Thoracic aorta (tissue), 2 donors: Measurements from ENCODE around the gene OR51F1. TPM values are rescaled to one million over a fixed set of nuclear protein-coding genes. Genes with fewer than 3 reads are reported as not detected.

ENCODE experiments used
- total RNA-seq, 2 donors: library from RNA; depleted of rRNA; stranded (reverse); fragments of >200 nt; gene quantifications; one replicate each; pipeline versions ENCODE4 v1.1.0 to v1.2.3, GENCODE V29; 2016

OR51F1 gene
- total RNA-seq, 2 donors from 2014 or later = not detected

Other genes starting within 250 kb of the OR51F1 start
- not detected for gene OR52M1, start 224.7 kb downstream of the OR51F1 start, total RNA-seq
- gene OR52I2, start 188.2 kb downstream of the OR51F1 start, total RNA-seq = not detected
- not detected for gene OR52I1, start 175.9 kb downstream of the OR51F1 start, total RNA-seq
- gene TRIM68, start 161.7 kb downstream of the OR51F1 start, total RNA-seq = 10 to 100 TPM; 16.0 to 25.4 TPM
- gene OR51D1, start 132.5 kb downstream of the OR51F1 start, total RNA-seq = not detected
- under 1 TPM in 1 of 2 donors, not detected in 1; 0.21 TPM for gene OR51E1, start 126.0 kb downstream of the OR51F1 start, total RNA-seq
- not detected for gene OR51E2, start 72.1 kb downstream of the OR51F1 start, total RNA-seq
- not detected for gene MMP26, start 65.2 kb downstream of the OR51F1 start, total RNA-seq
- gene OR52R1, start 34.4 kb upstream of the OR51F1 start, total RNA-seq = not detected
- gene OR51F2, start 51.4 kb upstream of the OR51F1 start, total RNA-seq = not detected
- gene OR51S1, start 79.3 kb upstream of the OR51F1 start, total RNA-seq = not detected
- gene OR51T1, start 112.0 kb upstream of the OR51F1 start, total RNA-seq = not detected
- not detected for gene OR51A7, start 133.8 kb upstream of the OR51F1 start, total RNA-seq
- gene OR51G2, start 149.4 kb upstream of the OR51F1 start, total RNA-seq = not detected
- gene OR51G1, start 154.4 kb upstream of the OR51F1 start, total RNA-seq = not detected
- gene OR51A4, start 177.7 kb upstream of the OR51F1 start, total RNA-seq = not detected
- not detected for gene OR51A2, start 185.8 kb upstream of the OR51F1 start, total RNA-seq
- not detected for gene OR51L1, start 224.9 kb upstream of the OR51F1 start, total RNA-seq